Measurements from ENCODE around the gene ZAR1L.

Gene ZAR1L

GRCh38 chr13:32262165-32262564, 53.0 kb downstream of the ZAR1L start:
- DNase-seq (ENCODE audit: insufficient read length, low spot score) = no peak
- FAIRE-seq = no peak
- no peak for TF ChIP-seq POLR2A (IDR thresholded peaks at IDR 0.05; ENCODE audit: low read depth, low read length)
- no peak for TF ChIP-seq SPI1 (IDR thresholded peaks at IDR 0.05; ENCODE audit: low read depth, low read length)
- no peak for TF ChIP-seq POU2F2 (IDR thresholded peaks at IDR 0.05; ENCODE audit: low read depth, low read length)
- TF ChIP-seq TAF1 (IDR thresholded peaks at IDR 0.05; ENCODE audit: low read depth, low read length) = no peak
- TF ChIP-seq POLR2AphosphoS5 (IDR thresholded peaks at IDR 0.05; ENCODE audit: low read depth, low read length) = no peak

GRCh38 chr13:32261567-32261966, 53.6 kb downstream of the ZAR1L start:
- no peak for TF ChIP-seq SPI1 (IDR thresholded peaks at IDR 0.05; ENCODE audit: low read depth, low read length)
- no peak for TF ChIP-seq PAX5 (IDR thresholded peaks at IDR 0.05; ENCODE audit: insufficient read depth, low read length, severe bottlenecking)
- no peak for TF ChIP-seq POLR2A (IDR thresholded peaks at IDR 0.05; ENCODE audit: low read depth, low read length)
- TF ChIP-seq POLR2AphosphoS5 (IDR thresholded peaks at IDR 0.05; ENCODE audit: low read depth, low read length) = no peak
- no peak for TF ChIP-seq POU2F2 (IDR thresholded peaks at IDR 0.05; ENCODE audit: low read depth, low read length)
- TF ChIP-seq TAF1 (IDR thresholded peaks at IDR 0.05; ENCODE audit: low read depth, low read length) = no peak
- FAIRE-seq = no peak
- DNase-seq (ENCODE audit: insufficient read length, low spot score) = no peak

GRCh38 chr13:32259116-32259515, 56.0 kb downstream of the ZAR1L start:
- no peak for TF ChIP-seq POU2F2 (IDR thresholded peaks at IDR 0.05; ENCODE audit: low read depth, low read length)
- TF ChIP-seq TAF1 (IDR thresholded peaks at IDR 0.05; ENCODE audit: low read depth, low read length) = no peak
- TF ChIP-seq PAX5 (IDR thresholded peaks at IDR 0.05; ENCODE audit: insufficient read depth, low read length, severe bottlenecking) = no peak
- TF ChIP-seq SPI1 (IDR thresholded peaks at IDR 0.05; ENCODE audit: low read depth, low read length) = no peak
- no peak for TF ChIP-seq POLR2AphosphoS5 (IDR thresholded peaks at IDR 0.05; ENCODE audit: low read depth, low read length)
- no peak for TF ChIP-seq POLR2A (IDR thresholded peaks at IDR 0.05; ENCODE audit: low read depth, low read length)
- DNase-seq (ENCODE audit: insufficient read length, low spot score) (no peak), FAIRE-seq (peak; percentile 69)

- FAIRE-seq = no peak
- TF ChIP-seq POU2F2 (IDR thresholded peaks at IDR 0.05; ENCODE audit: low read depth, low read length) (no peak), TAF1 (IDR thresholded peaks at IDR 0.05; ENCODE audit: low read depth, low read length) (no peak), SPI1 (IDR thresholded peaks at IDR 0.05; ENCODE audit: low read depth, low read length) (no peak), PAX5 (IDR thresholded peaks at IDR 0.05; ENCODE audit: insufficient read depth, low read length, severe bottlenecking) (no peak), POLR2A (IDR thresholded peaks at IDR 0.05; ENCODE audit: low read depth, low read length) (no peak), POLR2AphosphoS5 (IDR thresholded peaks at IDR 0.05; ENCODE audit: low read depth, low read length) (no peak)
- DNase-seq (ENCODE audit: insufficient read length, low spot score) = no peak
Measured at GRCh38 chr13:32257649-32258048, 57.5 kb downstream of the ZAR1L start.

GRCh38 chr13:32256243-32256642, 58.9 kb downstream of the ZAR1L start:
- DNase-seq (ENCODE audit: insufficient read length, low spot score) (no peak), FAIRE-seq (no peak)
- TF ChIP-seq PAX5 (IDR thresholded peaks at IDR 0.05; ENCODE audit: insufficient read depth, low read length, severe bottlenecking) (no peak), POU2F2 (IDR thresholded peaks at IDR 0.05; ENCODE audit: low read depth, low read length) (no peak), POLR2AphosphoS5 (IDR thresholded peaks at IDR 0.05; ENCODE audit: low read depth, low read length) (no peak), POLR2A (IDR thresholded peaks at IDR 0.05; ENCODE audit: low read depth, low read length) (no peak), SPI1 (IDR thresholded peaks at IDR 0.05; ENCODE audit: low read depth, low read length) (no peak), TAF1 (IDR thresholded peaks at IDR 0.05; ENCODE audit: low read depth, low read length) (no peak)

GRCh38 chr13:32255724-32256109, 59.4 kb downstream of the ZAR1L start:
- DNase-seq (ENCODE audit: insufficient read length, low spot score) (no peak), FAIRE-seq (no peak)
- TF ChIP-seq PAX5 (IDR thresholded peaks at IDR 0.05; ENCODE audit: insufficient read depth, low read length, severe bottlenecking) = no peak
- TF ChIP-seq POU2F2 (IDR thresholded peaks at IDR 0.05; ENCODE audit: low read depth, low read length) = no peak
- no peak for TF ChIP-seq POLR2A (IDR thresholded peaks at IDR 0.05; ENCODE audit: low read depth, low read length)
- TF ChIP-seq TAF1 (IDR thresholded peaks at IDR 0.05; ENCODE audit: low read depth, low read length) = no peak
- no peak for TF ChIP-seq SPI1 (IDR thresholded peaks at IDR 0.05; ENCODE audit: low read depth, low read length)
- no peak for TF ChIP-seq POLR2AphosphoS5 (IDR thresholded peaks at IDR 0.05; ENCODE audit: low read depth, low read length)

GRCh38 chr13:32254916-32255723, 60.0 kb downstream of the ZAR1L start:
- no peak for DNase-seq (ENCODE audit: insufficient read length, low spot score)
- FAIRE-seq = no peak
- TF ChIP-seq PAX5 (IDR thresholded peaks at IDR 0.05; ENCODE audit: insufficient read depth, low read length, severe bottlenecking) (no peak), SPI1 (IDR thresholded peaks at IDR 0.05; ENCODE audit: low read depth, low read length) (no peak), POLR2A (IDR thresholded peaks at IDR 0.05; ENCODE audit: low read depth, low read length) (no peak), POU2F2 (IDR thresholded peaks at IDR 0.05; ENCODE audit: low read depth, low read length) (no peak), POLR2AphosphoS5 (IDR thresholded peaks at IDR 0.05; ENCODE audit: low read depth, low read length) (no peak), TAF1 (IDR thresholded peaks at IDR 0.05; ENCODE audit: low read depth, low read length) (no peak)

GRCh38 chr13:32254416-32254815, 60.7 kb downstream of the ZAR1L start:
- FAIRE-seq = no peak
- no peak for DNase-seq (ENCODE audit: insufficient read length, low spot score)
- no peak for TF ChIP-seq PAX5 (IDR thresholded peaks at IDR 0.05; ENCODE audit: insufficient read depth, low read length, severe bottlenecking)
- TF ChIP-seq SPI1 (IDR thresholded peaks at IDR 0.05; ENCODE audit: low read depth, low read length) = no peak
- no peak for TF ChIP-seq POLR2A (IDR thresholded peaks at IDR 0.05; ENCODE audit: low read depth, low read length)
- no peak for TF ChIP-seq POU2F2 (IDR thresholded peaks at IDR 0.05; ENCODE audit: low read depth, low read length)
- no peak for TF ChIP-seq POLR2AphosphoS5 (IDR thresholded peaks at IDR 0.05; ENCODE audit: low read depth, low read length)
- no peak for TF ChIP-seq TAF1 (IDR thresholded peaks at IDR 0.05; ENCODE audit: low read depth, low read length)

- FAIRE-seq (no peak), DNase-seq (ENCODE audit: insufficient read length, low spot score) (no peak)
- TF ChIP-seq POU2F2 (IDR thresholded peaks at IDR 0.05; ENCODE audit: low read depth, low read length) (no peak), TAF1 (IDR thresholded peaks at IDR 0.05; ENCODE audit: low read depth, low read length) (no peak), POLR2AphosphoS5 (IDR thresholded peaks at IDR 0.05; ENCODE audit: low read depth, low read length) (no peak), SPI1 (IDR thresholded peaks at IDR 0.05; ENCODE audit: low read depth, low read length) (no peak), POLR2A (IDR thresholded peaks at IDR 0.05; ENCODE audit: low read depth, low read length) (no peak), PAX5 (IDR thresholded peaks at IDR 0.05; ENCODE audit: insufficient read depth, low read length, severe bottlenecking) (no peak)
Measured at GRCh38 chr13:32253911-32254399, 61.2 kb downstream of the ZAR1L start.
